HAP-1 (cell line): ENCODE results near the gene MSL3B.
A peak's percentile ranks its signal among the peaks of the same experiment; 100 is the strongest.

Experiments used
- DNase-seq, 2 experiments: peaks; one replicate each; pipeline ENCODE4 v3.0.0-alpha.2; 2016 to 2020; ENCODE audit warnings: low spot score in 2 of 2
- H3K27me3 ChIP-seq: fragments of 250-450 bp; sonication (Bioruptor Pico); 2 replicates; pipeline ENCODE4 v1.5.1; 2020; ENCODE audit warnings: low read depth, mild to moderate bottlenecking, moderate library complexity
- H3K36me3 ChIP-seq: fragments of 250-450 bp; sonication (Bioruptor Pico); replicated peaks from 2 replicates; pipeline ENCODE4 v1.5.1; 2020; ENCODE audit warnings: mild to moderate bottlenecking
- H3K4me1 ChIP-seq: fragments of 250-450 bp; sonication (Bioruptor Pico); 2 replicates; pipeline ENCODE4 v1.5.1; 2020; ENCODE audit warnings: mild to moderate bottlenecking
- H3K4me3 ChIP-seq: fragments of 250-450 bp; sonication (Bioruptor Pico); 2 replicates; pipeline ENCODE4 v1.5.1; 2020; ENCODE audit warnings: mild to moderate bottlenecking, moderate library complexity
- H3K9me3 ChIP-seq: fragments of 250-450 bp; sonication (Bioruptor Pico); 2 replicates; pipeline ENCODE4 v1.5.1; 2020; ENCODE audit warnings: mild to moderate bottlenecking, moderate library complexity
- in situ Hi-C: fragments of 300-500 bp; cut with MboI; formaldehyde crosslinking; loops from 3 replicates; pipeline ENCODE4 v1.14.3; 2020; ENCODE audit warnings: low sequenced_read_pairs, inconsistent platforms, mixed read lengths

MSL3B gene

GRCh38 chr2:233822781-233823730 lies 45.1 kb downstream of the MSL3B start:
- in situ Hi-C loops, result no loop called here

GRCh38 chr2:233822101-233822771 lies 46.0 kb downstream of the MSL3B start:
- peaks cover 2% of the 10 kb centered on the region; the same call in 1 of the 2 replicates for H3K4me1 ChIP-seq
- H3K4me3 ChIP-seq, result no peak overlapping the region
- peak in 1 of 2 experiments; percentile 5 for DNase-seq
- in situ Hi-C loops, result no loop called here
- H3K36me3 ChIP-seq, result no peaks in the 10 kb centered on the region
- no peaks in the 10 kb centered on the region for H3K27me3 ChIP-seq
- no peaks in the 10 kb centered on the region for H3K9me3 ChIP-seq

More at GRCh38 chr2:233822781-233823730, 45.1 kb downstream of the MSL3B start:
- Histone ChIP-seq H3K9me3 (no peaks in the 10 kb centered on the region), H3K27me3 (no peaks in the 10 kb centered on the region), H3K36me3 (no peaks in the 10 kb centered on the region), H3K4me3 (no peak overlapping the region), H3K4me1 (peaks cover 2% of the 10 kb centered on the region; the same call in 1 of the 2 replicates)
- DNase-seq, result peak in 1 of 2 experiments; percentile 7

- in situ Hi-C loops, result no loop called here
Observed at GRCh38 chr2:233821709-233822100, 46.5 kb downstream of the MSL3B start.

GRCh38 chr2:233821196-233821595 lies 47.0 kb downstream of the MSL3B start:
- DNase-seq, result peak in 1 of 2 experiments; percentile 3
- in situ Hi-C loops, result no loop called here
- peaks cover 2% of the 10 kb centered on the region; the same call in 1 of the 2 replicates for H3K4me1 ChIP-seq

More at GRCh38 chr2:233821709-233822100, 46.5 kb downstream of the MSL3B start:
- no peaks in the 10 kb centered on the region for H3K36me3 ChIP-seq
- DNase-seq, result peak in 1 of 2 experiments; percentile 3
- no peaks in the 10 kb centered on the region for H3K9me3 ChIP-seq
- H3K4me3 ChIP-seq, result no peak overlapping the region
- no peaks in the 10 kb centered on the region for H3K27me3 ChIP-seq
- H3K4me1 ChIP-seq, result peaks cover 2% of the 10 kb centered on the region; the same call in 1 of the 2 replicates

GRCh38 chr2:233820774-233821105 lies 47.4 kb downstream of the MSL3B start:
- Histone ChIP-seq H3K27me3 (no peaks in the 10 kb centered on the region), H3K4me3 (no peak overlapping the region), H3K36me3 (no peaks in the 10 kb centered on the region), H3K4me1 (peaks cover 2% of the 10 kb centered on the region; the same call in 1 of the 2 replicates), H3K9me3 (no peaks in the 10 kb centered on the region)
- DNase-seq, result peak in 1 of 2 experiments; percentile 5
- in situ Hi-C loops, result no loop called here

More at GRCh38 chr2:233821196-233821595, 47.0 kb downstream of the MSL3B start:
- Histone ChIP-seq H3K36me3 (no peaks in the 10 kb centered on the region), H3K27me3 (no peaks in the 10 kb centered on the region), H3K4me3 (no peak overlapping the region), H3K9me3 (no peaks in the 10 kb centered on the region)

- peak in 1 of 2 experiments; percentile 3 for DNase-seq
- in situ Hi-C loops, result no loop called here
- H3K27me3 ChIP-seq, result no peaks in the 10 kb centered on the region
- no peak overlapping the region for H3K4me3 ChIP-seq
- peaks cover 2% of the 10 kb centered on the region; the same call in 1 of the 2 replicates for H3K4me1 ChIP-seq
- no peaks in the 10 kb centered on the region for H3K36me3 ChIP-seq
- H3K9me3 ChIP-seq, result no peaks in the 10 kb centered on the region
Observed at GRCh38 chr2:233819884-233820773, 48.1 kb downstream of the MSL3B start.

GRCh38 chr2:233818639-233819621 lies 49.3 kb downstream of the MSL3B start:
- in situ Hi-C loops, result no loop called here
- DNase-seq, result peak in 1 of 2 experiments; percentile 1
- Histone ChIP-seq H3K4me1 (no peaks in the 10 kb centered on the region), H3K27me3 (no peaks in the 10 kb centered on the region), H3K36me3 (no peaks in the 10 kb centered on the region), H3K9me3 (no peaks in the 10 kb centered on the region), H3K4me3 (no peak overlapping the region)

GRCh38 chr2:233817995-233818638 lies 50.1 kb downstream of the MSL3B start:
- H3K27me3 ChIP-seq, result no peaks in the 10 kb centered on the region
- in situ Hi-C loops, result no loop called here
- peak in 1 of 2 experiments; percentile 3 for DNase-seq
- no peaks in the 10 kb centered on the region for H3K36me3 ChIP-seq
- no peak overlapping the region for H3K4me3 ChIP-seq
- H3K4me1 ChIP-seq, result no peaks in the 10 kb centered on the region
- H3K9me3 ChIP-seq, result no peaks in the 10 kb centered on the region

- peak in 1 of 2 experiments; percentile 2 for DNase-seq
- H3K4me3 ChIP-seq, result no peak overlapping the region
- H3K27me3 ChIP-seq, result no peaks in the 10 kb centered on the region
- no peaks in the 10 kb centered on the region for H3K4me1 ChIP-seq
- in situ Hi-C loops, result no loop called here
- H3K36me3 ChIP-seq, result no peaks in the 10 kb centered on the region
- no peaks in the 10 kb centered on the region for H3K9me3 ChIP-seq
Observed at GRCh38 chr2:233817361-233817911, 50.8 kb downstream of the MSL3B start.

GRCh38 chr2:233816771-233817170 lies 51.4 kb downstream of the MSL3B start:
- Histone ChIP-seq H3K27me3 (no peaks in the 10 kb centered on the region), H3K4me3 (no peak overlapping the region), H3K36me3 (no peaks in the 10 kb centered on the region), H3K9me3 (no peaks in the 10 kb centered on the region), H3K4me1 (no peaks in the 10 kb centered on the region)
- in situ Hi-C loops, result no loop called here
- DNase-seq, result no peak

GRCh38 chr2:233816334-233816733 lies 51.9 kb downstream of the MSL3B start:
- DNase-seq, result no peak
- no peaks in the 10 kb centered on the region for H3K4me1 ChIP-seq
- no peaks in the 10 kb centered on the region for H3K9me3 ChIP-seq
- in situ Hi-C loops, result no loop called here
- no peak overlapping the region for H3K4me3 ChIP-seq
- no peaks in the 10 kb centered on the region for H3K36me3 ChIP-seq
- H3K27me3 ChIP-seq, result no peaks in the 10 kb centered on the region

GRCh38 chr2:233815861-233816260 lies 52.3 kb downstream of the MSL3B start:
- H3K4me3 ChIP-seq, result no peak overlapping the region
- H3K9me3 ChIP-seq, result no peaks in the 10 kb centered on the region
- no peaks in the 10 kb centered on the region for H3K27me3 ChIP-seq
- in situ Hi-C loops, result no loop called here
- DNase-seq, result no peak
- no peaks in the 10 kb centered on the region for H3K36me3 ChIP-seq
- H3K4me1 ChIP-seq, result no peaks in the 10 kb centered on the region
